Caco-2 (cell line): ENCODE measurements around the gene CEP170B. TPM values are rescaled to one million over a fixed set of nuclear protein-coding genes. Genes with fewer than 3 reads are reported as not detected.
"Not testable (repeated sequence)": the region's sequence is repeated elsewhere in the genome, so short reads cannot be mapped to it uniquely, and the experiment has no call there.

ENCODE experiments used
- BruUV-seq: library from RNA; stranded (reverse); fragments of 400-500 nt; replicated peaks from 2 replicates; lab custom pipeline; 2021; lab: Mats Ljungman, UMichigan
- CTCF ChIA-PET: fragments of 300-600 bp; sonication (Branson Sonifier 250); formaldehyde crosslinking; loops from one replicate; lab custom pipeline; 2022; ENCODE audit warnings: antibody characterized with exemption; lab: Charles Lee
- POLR2A ChIA-PET: fragments of 300-600 bp; sonication (Branson Sonifier 250); formaldehyde crosslinking; loops from one replicate; lab custom pipeline; 2022; ENCODE audit warnings: antibody characterized with exemption; lab: Charles Lee
- DNase-seq, 2 experiments: peaks; one replicate each; pipeline versions ENCODE4 v3.0.0 to v3.0.0-alpha.2; 2020 to 2022
- H3K27me3 ChIP-seq: replicated peaks from 2 replicates; pipeline ENCODE4 v1.6.0; 2011; ENCODE audit warnings: low read length; ENCODE audit not compliant: control insufficient read depth, insufficient read depth
- H3K36me3 ChIP-seq: 2 replicates; pipeline ENCODE4 v1.5.1; 2011; ENCODE audit warnings: low read length; ENCODE audit not compliant: control insufficient read depth, insufficient read depth
- H3K4me1 ChIP-seq: fragments of 250-450 bp; sonication (Bioruptor Pico); 2 replicates; pipeline ENCODE4 v1.5.1; 2020; ENCODE audit warnings: mild to moderate bottlenecking
- H3K4me3 ChIP-seq: 2 replicates; pipeline ENCODE4 v1.5.1; 2011; ENCODE audit warnings: low read depth, mild to moderate bottlenecking, control low read depth, low read length
- H3K9me3 ChIP-seq: fragments of 250-450 bp; sonication (Bioruptor Pico); 2 replicates; pipeline ENCODE4 v1.5.1; 2020; ENCODE audit warnings: mild to moderate bottlenecking, moderate library complexity
- H3K27ac Mint-ChIP-seq: one replicate; pipeline ENCODE4 v1.8.0; 2022; ENCODE audit warnings: mixed read lengths; ENCODE audit not compliant: unreplicated experiment
- H3K27me3 Mint-ChIP-seq: one replicate; pipeline ENCODE4 v1.8.0; 2022; ENCODE audit warnings: mixed read lengths; ENCODE audit not compliant: insufficient read depth, unreplicated experiment
- H3K36me3 Mint-ChIP-seq: one replicate; pipeline ENCODE4 v1.8.0; 2022; ENCODE audit warnings: mild to moderate bottlenecking, mixed read lengths; ENCODE audit not compliant: insufficient read depth, unreplicated experiment
- H3K4me1 Mint-ChIP-seq: one replicate; pipeline ENCODE4 v1.8.0; 2022; ENCODE audit warnings: low read depth, mixed read lengths; ENCODE audit not compliant: unreplicated experiment
- H3K4me3 Mint-ChIP-seq: one replicate; pipeline ENCODE4 v1.8.0; 2022; ENCODE audit warnings: mild to moderate bottlenecking, moderate library complexity, mixed read lengths; ENCODE audit not compliant: unreplicated experiment
- H3K9me3 Mint-ChIP-seq: one replicate; pipeline ENCODE4 v1.8.0; 2022; ENCODE audit warnings: mixed read lengths; ENCODE audit not compliant: unreplicated experiment
- intact Hi-C: fragments of 100-400 bp; cut with micrococcal nuclease; formaldehyde crosslinking; loops from one replicate; pipeline ENCODE4 v1.10.0; 2022; ENCODE audit not compliant: unreplicated experiment
- total RNA-seq: library from RNA; stranded (reverse); gene quantifications from 2 replicates; pipeline ENCODE4 v1.2.3, GENCODE V29; 2022
- TF ChIP-seq, protein P1 (sequence below), 2 experiments: fragments of 200-600 bp in 1 of 2; IDR thresholded peaks; 1 replicate in 1 of 2; 2 replicates in 1 of 2; pipeline versions ENCODE4 v1.5.1 to v1.8.0; 2011 to 2022; ENCODE audit warnings: antibody characterized with exemption in 1 of 2, control low read depth in 1 of 2, inconsistent platforms in 1 of 2, low read depth in 1 of 2, low read length in 1 of 2, mild to moderate bottlenecking in 1 of 2, moderate library complexity in 1 of 2; ENCODE audit not compliant: insufficient read depth in 1 of 2, severe bottlenecking in 1 of 2, unreplicated experiment in 1 of 2

Gene CEP170B
- total RNA-seq, 1 experiment from 2014 or later: 31.6 TPM

DNA sequence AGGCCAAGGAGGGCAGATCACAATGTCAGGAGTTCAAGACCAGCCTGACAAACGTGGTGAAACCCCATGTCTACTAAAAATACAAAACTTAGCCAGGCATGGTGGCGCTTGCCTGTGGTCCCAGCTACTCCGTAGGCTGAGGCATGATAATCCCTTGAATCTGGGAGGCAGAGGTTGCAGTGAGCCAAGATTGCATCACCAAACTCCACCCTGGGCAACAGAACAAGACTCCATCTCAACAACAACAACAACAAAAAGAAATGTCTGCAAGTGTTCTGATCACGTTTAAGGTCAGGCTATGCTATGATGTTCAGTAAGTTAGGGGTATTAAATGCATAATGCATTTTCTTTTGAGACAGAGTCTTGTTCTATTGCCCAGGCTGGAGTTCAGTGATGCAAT lies 52.9 kb downstream of the CEP170B start:
- intact Hi-C loops: no loop called here
- H3K9me3 Mint-ChIP-seq: no peaks in the 10 kb centered on the region
- Histone ChIP-seq H3K4me1 (no peaks in the 10 kb centered on the region), H3K9me3 (no peaks in the 10 kb centered on the region), H3K4me3 (no peak overlapping the region), H3K36me3 (no peaks in the 10 kb centered on the region), H3K27me3 (no peaks in the 10 kb centered on the region)
- H3K4me1 Mint-ChIP-seq: no peaks in the 10 kb centered on the region
- POLR2A ChIA-PET: no interaction called here
- DNase-seq: no peak
- no TSS peak for BruUV-seq
- TF ChIP-seq, protein P1, sequence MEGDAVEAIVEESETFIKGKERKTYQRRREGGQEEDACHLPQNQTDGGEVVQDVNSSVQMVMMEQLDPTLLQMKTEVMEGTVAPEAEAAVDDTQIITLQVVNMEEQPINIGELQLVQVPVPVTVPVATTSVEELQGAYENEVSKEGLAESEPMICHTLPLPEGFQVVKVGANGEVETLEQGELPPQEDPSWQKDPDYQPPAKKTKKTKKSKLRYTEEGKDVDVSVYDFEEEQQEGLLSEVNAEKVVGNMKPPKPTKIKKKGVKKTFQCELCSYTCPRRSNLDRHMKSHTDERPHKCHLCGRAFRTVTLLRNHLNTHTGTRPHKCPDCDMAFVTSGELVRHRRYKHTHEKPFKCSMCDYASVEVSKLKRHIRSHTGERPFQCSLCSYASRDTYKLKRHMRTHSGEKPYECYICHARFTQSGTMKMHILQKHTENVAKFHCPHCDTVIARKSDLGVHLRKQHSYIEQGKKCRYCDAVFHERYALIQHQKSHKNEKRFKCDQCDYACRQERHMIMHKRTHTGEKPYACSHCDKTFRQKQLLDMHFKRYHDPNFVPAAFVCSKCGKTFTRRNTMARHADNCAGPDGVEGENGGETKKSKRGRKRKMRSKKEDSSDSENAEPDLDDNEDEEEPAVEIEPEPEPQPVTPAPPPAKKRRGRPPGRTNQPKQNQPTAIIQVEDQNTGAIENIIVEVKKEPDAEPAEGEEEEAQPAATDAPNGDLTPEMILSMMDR (IDR thresholded peaks at IDR 0.05; ENCODE audit: insufficient read depth in 1 of 2, low read depth in 1 of 2, low read length in 1 of 2, severe bottlenecking in 1 of 2, unreplicated experiment in 1 of 2): no peak
- CTCF ChIA-PET: no interaction called here
- no peak overlapping the region for H3K27ac Mint-ChIP-seq
- H3K27me3 Mint-ChIP-seq: peaks cover 14% of the 10 kb centered on the region
- no peaks in the 10 kb centered on the region for H3K36me3 Mint-ChIP-seq
- H3K4me3 Mint-ChIP-seq: no peak overlapping the region

DNA sequence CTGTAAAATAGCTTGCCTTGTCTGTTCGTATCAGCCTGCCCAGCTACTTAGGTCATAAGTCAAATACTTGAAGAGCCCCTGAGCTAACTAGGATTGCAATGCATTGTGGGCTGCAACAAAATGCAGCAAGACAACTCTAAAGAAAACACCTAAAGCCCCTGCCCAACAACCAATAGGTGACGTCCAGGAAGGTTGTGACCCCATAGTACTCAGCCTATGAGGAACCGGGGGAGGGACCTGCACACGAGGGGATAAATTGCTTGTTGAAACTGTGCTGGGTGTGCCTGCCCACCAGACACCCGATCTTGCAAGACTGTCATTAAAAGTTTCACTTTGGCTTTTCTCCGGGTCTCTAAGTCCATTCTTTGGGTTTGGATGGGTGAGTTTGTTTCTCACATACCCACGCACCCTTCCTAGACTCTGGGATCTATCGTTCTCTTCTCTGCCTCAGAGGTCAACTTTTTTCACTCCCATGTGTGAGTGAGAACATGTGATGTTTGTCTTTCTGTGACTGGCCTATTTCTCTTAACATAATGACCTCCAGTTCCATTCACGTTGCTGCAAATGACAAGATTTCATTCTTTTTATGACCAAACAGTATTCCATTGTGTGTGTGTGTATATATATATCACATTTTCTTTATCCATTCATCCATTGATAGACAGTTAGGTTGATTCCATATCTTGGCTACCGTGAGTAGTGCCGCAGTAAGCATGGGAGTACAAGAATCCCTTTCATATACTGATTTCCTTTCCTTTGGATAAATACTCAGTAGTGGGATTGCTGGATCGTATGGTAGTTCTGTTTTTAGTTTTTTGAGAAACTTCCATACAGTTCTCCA lies 54.3 kb downstream of the CEP170B start:
- H3K36me3 Mint-ChIP-seq, H3K27ac Mint-ChIP-seq, CTCF ChIA-PET, H3K9me3 Mint-ChIP-seq, H3K27me3 ChIP-seq, H3K4me1 Mint-ChIP-seq, BruUV-seq, H3K36me3 ChIP-seq, POLR2A ChIA-PET, H3K9me3 ChIP-seq, H3K4me1 ChIP-seq, intact Hi-C loops, H3K4me3 ChIP-seq, DNase-seq, H3K4me3 Mint-ChIP-seq: not testable (repeated sequence)
- peaks cover 14% of the 10 kb centered on the region for H3K27me3 Mint-ChIP-seq

DNA sequence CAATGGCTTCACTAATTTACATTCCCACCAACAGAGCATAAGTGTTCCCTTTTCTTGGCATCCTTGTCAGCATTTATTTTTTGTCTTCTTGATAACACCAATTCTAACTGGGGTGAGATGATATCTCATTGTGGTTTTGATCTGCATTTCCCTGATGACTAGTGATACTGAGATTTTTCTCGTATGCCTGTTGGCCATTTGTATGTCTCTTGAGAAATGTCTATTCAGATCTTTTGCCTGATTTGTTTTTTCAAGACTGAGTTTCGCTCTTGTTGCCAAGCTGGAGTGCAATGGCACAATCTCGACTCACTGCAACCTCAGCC lies 54.9 kb downstream of the CEP170B start:
- Mint-ChIP-seq H3K27ac (no peak overlapping the region), H3K4me1 (no peaks in the 10 kb centered on the region), H3K4me3 (no peak overlapping the region), H3K9me3 (no peaks in the 10 kb centered on the region), H3K36me3 (no peaks in the 10 kb centered on the region), H3K27me3 (peaks cover 11% of the 10 kb centered on the region)
- Histone ChIP-seq H3K4me1 (no peaks in the 10 kb centered on the region), H3K4me3 (no peak overlapping the region), H3K36me3 (no peaks in the 10 kb centered on the region), H3K9me3 (no peaks in the 10 kb centered on the region), H3K27me3 (no peaks in the 10 kb centered on the region)
- DNase-seq: no peak
- ChIA-PET CTCF (no interaction called here), POLR2A (no interaction called here)
- BruUV-seq: no TSS peak
- intact Hi-C loops: no loop called here
- TF ChIP-seq, protein P1 (IDR thresholded peaks at IDR 0.05; ENCODE audit: insufficient read depth in 1 of 2, low read depth in 1 of 2, low read length in 1 of 2, severe bottlenecking in 1 of 2, unreplicated experiment in 1 of 2): no peak
